Activated naive CD4-positive, alpha-beta T cell (primary cell): Measurements from ENCODE around the gene GIT2.
A peak's percentile ranks its signal among the peaks of the same experiment; 100 is the strongest.
"Not testable (repeated sequence)": the region's sequence is repeated elsewhere in the genome, so short reads cannot be mapped to it uniquely, and the experiment has no call there.

ENCODE experiments used
- DNase-seq, 4 experiments: peaks; one replicate each; lab custom pipeline; 2025; lab: John Stamatoyannopoulos, UW

GIT2 gene

GRCh38 chr12:109946505-109946904 lies 49.7 kb downstream of the GIT2 start:
- peak in 1 of 4 experiments; percentile 7 for DNase-seq

- no peak for DNase-seq
Observed at GRCh38 chr12:109944561-109945359, 51.4 kb downstream of the GIT2 start.

- DNase-seq = no peak
Observed at GRCh38 chr12:109943811-109944210, 52.4 kb downstream of the GIT2 start.

DNA sequence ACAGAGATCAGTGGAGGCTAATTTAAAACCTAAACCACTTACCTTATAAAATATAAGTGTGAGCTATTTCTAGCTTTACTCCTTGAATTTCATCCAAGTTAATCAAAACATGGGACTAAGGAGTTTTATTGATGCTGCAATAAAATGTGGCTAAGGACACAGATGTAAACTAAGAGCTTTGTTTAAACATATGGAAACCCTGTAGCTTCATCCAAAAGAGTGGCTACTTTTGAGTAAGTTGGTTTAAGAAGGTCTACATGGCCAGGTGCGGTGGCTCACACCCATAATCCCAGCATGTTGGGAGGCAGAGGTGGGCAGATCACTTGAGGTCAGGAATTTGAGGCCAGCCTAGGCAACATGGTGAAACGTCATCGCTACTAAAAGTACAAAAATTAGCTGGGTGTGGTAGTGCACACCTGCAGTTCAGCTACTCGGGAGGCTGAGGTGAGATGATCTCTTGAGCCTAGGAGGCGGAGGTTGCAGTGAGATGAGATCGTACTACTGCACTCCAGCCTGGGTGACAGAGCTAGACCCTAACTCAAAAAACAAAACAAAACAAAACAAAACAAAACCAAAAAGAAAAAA lies 55.7 kb downstream of the GIT2 start:
- DNase-seq = no peak

- DNase-seq = no peak
Observed at GRCh38 chr12:109939504-109939903, 56.7 kb downstream of the GIT2 start.

- no peak for DNase-seq
Observed at GRCh38 chr12:109938947-109939346, 57.2 kb downstream of the GIT2 start.

GRCh38 chr12:109937371-109937770 lies 58.8 kb downstream of the GIT2 start:
- DNase-seq = no peak

DNA sequence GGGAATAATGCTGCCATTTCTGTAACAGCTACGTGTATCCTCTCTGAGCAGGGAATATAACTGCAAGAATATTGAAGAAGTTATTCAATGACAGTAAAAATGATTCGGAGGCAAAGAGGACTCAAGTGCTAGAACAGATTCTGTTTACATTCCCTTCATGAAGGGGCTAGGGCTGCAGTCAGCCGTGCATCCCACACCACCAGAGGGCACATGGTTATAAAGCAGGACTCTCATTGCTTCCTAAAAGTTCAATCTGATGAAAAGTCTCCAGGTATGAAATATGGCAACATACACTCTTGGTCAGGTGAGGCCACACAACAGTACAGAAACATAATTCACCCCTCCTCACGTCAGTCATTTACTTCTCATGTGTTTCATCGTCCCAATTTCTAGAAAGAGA lies 62.1 kb downstream of the GIT2 start:
- DNase-seq = no peak

- no peak for DNase-seq
Observed at GRCh38 chr12:109932878-109933503, 63.2 kb downstream of the GIT2 start.

DNA sequence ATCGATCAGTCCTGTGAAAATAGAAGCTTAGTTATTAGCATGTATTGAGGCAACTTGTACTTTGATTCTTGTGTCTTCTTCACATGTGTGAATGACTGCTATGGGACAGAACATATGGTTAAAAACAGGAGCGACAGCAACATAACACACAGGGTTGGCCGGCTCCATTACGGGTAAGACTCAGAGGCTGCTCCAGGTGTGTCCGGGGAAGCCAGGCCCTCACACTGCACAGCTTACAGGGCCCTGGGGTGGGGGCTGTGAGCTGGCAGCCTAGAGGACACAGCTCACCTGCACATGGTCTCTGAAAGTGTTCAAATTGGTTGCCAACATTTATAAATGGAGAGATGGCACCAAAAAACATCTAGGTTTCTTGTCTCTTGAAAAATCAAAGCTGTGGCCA lies 65.0 kb downstream of the GIT2 start:
- DNase-seq = no peak

DNA sequence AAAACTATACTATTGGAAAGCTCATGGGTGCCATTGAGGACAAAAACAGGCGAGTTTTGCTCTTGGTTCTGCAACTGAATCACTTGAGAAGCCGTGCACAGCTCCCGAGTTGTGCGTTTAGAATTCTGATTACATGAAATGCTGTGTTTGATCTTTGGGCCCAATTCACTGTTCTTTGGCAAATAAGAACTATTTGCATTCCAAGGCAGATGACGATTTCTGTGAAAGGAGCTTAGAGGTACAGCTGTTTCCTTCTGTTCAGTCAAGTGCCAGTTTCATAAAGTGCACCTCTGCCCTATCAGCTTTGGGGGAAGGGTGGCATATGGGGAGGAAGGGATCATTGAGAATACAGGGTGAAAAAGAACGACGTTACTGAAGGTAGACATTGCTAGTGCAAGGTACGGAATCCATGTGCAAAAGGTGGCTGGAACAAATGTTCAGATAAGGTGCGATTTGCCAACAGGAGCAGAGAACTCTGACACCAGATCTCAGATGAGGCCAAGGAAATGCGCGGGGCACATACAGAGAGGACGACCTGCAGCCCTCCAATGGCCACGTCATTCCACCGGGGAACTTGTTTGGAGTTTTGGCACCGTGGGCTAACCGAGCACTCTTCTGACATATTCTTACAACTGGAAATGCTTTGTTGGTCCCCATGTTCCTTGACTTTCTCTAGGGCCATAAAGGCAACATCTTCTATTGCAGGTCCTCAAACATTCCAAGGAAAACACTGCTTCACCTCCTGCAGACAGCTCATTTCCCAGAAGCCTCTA lies 66.0 kb downstream of the GIT2 start:
- no peak for DNase-seq

GRCh38 chr12:109929326-109929725 lies 66.8 kb downstream of the GIT2 start:
- not testable (repeated sequence) for DNase-seq

DNA sequence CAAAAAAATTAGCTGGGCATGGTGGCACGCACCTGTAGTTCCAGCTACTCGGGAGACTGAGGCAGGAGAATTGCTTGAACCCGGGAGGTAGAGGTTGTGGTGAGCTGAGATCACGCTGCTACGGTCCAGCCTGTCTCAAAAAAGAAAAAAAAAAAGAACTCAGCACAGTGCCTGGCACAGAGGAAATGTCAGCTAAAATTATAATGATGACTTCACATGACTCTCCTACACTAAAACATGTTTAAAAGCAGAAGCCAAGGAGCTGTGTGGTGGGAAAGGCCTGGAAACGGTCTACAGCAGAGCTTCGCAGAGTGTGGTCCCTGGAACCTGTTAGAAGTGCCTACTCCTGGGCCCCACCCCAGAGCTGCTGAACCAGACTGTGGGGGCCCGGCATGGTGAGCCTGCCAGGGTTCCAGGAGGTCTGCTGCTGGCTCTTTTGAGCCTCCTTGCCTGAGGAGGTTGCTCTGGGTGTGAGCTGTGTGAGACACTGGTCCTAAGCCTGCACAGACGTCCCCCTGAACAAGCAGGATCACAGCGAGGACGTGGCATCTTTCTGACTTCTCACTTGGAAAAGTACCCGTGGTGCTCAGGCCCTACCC lies 68.0 kb downstream of the GIT2 start:
- DNase-seq = no peak

GRCh38 chr12:109927622-109928021 lies 68.5 kb downstream of the GIT2 start:
- DNase-seq = peak in 1 of 4 experiments; percentile 6

DNA sequence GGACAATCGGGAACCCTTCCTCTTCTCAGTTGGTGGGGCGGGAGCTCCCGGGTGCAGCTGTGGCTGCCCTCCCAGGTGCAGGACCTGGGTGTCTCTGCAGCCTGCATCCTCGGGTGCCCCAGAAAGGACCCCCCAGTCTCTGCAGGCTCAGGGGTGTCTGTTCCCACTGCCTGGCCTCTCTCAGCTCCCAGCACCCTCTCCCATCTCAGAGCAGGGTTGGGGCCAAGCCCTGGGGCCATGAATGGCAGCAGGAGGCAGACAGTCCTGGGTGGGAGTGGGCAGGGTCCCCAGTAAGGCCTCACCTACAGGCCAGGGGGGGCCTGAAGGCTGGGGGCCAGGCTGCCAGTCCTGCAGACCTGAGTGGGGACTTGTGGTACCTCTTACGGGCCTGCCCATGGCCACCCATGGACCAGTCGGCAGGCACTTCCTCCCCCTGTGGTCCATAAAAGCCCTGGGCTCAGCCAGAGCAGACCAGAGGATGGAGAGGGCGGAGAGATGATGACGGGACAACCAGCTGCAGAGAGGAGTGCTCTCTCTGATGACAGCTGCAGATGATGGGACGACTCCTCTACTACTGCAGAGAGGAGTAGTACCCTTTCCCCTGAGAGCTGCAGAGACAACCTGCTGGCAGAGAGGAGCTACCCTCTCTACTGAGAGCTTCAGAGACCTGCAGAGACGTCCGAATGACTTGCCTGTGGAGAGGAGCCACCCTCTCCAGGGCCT lies 69.5 kb downstream of the GIT2 start:
- DNase-seq = no peak

GRCh38 chr12:109926016-109926415 lies 70.2 kb downstream of the GIT2 start:
- DNase-seq = no peak

GRCh38 chr12:109925185-109925840 lies 70.9 kb downstream of the GIT2 start:
- no peak for DNase-seq

DNA sequence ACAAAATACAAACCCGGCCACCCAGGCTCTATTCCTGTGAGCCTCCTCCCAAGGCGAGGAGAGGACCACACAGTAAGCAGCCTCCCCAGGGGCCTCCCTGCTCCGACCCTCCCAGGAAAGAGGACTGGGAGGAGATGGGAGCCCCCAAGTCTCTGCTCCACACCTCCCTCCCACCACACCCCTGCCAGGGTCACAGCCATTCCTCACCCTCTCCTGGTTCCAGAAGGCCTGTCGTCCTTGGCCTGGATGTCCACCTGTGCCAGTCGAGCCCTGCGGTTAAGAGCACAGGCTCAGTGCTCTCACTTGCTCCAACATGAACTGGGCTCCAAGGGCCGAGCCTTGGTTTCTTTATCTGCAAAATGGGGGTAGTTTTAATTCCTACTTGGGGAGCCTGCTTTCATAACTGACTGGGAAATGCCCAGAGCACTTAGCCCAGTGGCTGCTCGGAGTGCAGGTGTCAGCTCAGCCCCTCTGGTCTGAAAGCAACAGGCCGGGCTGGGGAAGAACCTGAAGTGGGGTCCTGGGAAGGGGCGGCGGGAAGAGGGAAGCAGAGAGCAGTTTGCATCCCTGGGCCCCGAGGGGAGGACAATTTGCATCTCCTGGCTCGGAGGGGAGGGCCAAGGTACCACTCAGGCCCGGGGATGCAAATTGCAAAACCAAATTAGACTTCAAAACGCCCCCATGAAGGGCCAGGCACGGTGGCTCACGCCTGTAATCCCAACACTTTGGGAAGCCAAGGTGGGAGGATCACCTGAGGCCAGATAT lies 72.5 kb downstream of the GIT2 start:
- DNase-seq = no peak

- DNase-seq = no peak
Observed at GRCh38 chr12:109923038-109923437, 73.1 kb downstream of the GIT2 start.

- no peak for DNase-seq
Observed at GRCh38 chr12:109921982-109922381, 74.2 kb downstream of the GIT2 start.
